ENCODE data around the gene MAJIN. TPM values are rescaled to one million over a fixed set of nuclear protein-coding genes. Genes with fewer than 3 reads are reported as not detected.

MAJIN gene
- total RNA-seq, 1 experiment from 2014 or later = not detected

DNA sequence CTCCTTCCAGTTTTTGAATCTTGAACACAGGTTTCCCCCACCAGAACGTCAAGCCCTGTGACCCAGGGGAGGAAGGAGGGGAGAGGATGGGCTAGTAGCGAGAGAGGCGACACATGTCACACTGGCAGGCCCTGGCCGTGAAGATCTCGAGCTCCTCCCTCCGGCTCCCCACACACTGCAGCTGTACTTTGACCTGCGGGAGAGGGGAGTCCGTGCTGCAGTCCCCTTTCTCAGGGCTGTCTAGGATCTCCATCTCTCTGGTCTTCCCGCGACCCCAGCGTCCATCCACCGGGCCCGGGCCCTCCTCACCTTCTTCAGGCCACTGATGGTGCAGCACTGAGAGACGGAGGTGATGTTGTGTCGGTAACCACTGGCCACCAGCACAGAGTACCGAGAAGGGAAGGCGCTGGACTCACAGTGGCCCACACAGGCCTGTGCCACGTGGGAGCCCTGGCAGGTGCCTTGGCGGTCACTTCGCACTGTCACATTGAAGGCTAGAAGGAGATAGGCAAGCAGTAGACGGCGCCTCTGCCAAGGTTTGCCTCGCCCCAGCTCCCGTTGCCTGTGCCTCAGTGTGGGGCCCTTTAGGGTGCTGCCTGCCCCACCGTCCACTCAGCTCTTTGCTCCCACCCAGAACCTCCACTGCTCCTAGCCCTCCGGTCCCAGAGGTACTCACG, 37.1 kb downstream of the MAJIN start:
- Histone ChIP-seq H3K36me3 (ENCODE audit: insufficient read depth, low read length, poor library complexity, severe bottlenecking) (no peaks in the 10 kb centered on the region), H3K4me3 (ENCODE audit: low read depth, low read length, poor library complexity, severe bottlenecking) (no peak overlapping the region), H3K9me3 (ENCODE audit: low read depth, low read length, poor library complexity, severe bottlenecking) (no peaks in the 10 kb centered on the region), H3K27me3 (replicated peaks; ENCODE audit: insufficient read depth, low read depth, low read length, poor library complexity) (no peaks in the 10 kb centered on the region), H3K27ac (ENCODE audit: low read depth, low read length, poor library complexity, severe bottlenecking) (no peak overlapping the region), H3K4me1 (ENCODE audit: insufficient read depth, low read length, poor library complexity, severe bottlenecking) (peaks cover 9% of the 10 kb centered on the region)
- TF ChIP-seq EZH2 (IDR thresholded peaks at IDR 0.05; ENCODE audit: borderline replicate concordance, low read depth, low read length, poor library complexity, severe bottlenecking) = no peak
- TF ChIP-seq, protein P1, sequence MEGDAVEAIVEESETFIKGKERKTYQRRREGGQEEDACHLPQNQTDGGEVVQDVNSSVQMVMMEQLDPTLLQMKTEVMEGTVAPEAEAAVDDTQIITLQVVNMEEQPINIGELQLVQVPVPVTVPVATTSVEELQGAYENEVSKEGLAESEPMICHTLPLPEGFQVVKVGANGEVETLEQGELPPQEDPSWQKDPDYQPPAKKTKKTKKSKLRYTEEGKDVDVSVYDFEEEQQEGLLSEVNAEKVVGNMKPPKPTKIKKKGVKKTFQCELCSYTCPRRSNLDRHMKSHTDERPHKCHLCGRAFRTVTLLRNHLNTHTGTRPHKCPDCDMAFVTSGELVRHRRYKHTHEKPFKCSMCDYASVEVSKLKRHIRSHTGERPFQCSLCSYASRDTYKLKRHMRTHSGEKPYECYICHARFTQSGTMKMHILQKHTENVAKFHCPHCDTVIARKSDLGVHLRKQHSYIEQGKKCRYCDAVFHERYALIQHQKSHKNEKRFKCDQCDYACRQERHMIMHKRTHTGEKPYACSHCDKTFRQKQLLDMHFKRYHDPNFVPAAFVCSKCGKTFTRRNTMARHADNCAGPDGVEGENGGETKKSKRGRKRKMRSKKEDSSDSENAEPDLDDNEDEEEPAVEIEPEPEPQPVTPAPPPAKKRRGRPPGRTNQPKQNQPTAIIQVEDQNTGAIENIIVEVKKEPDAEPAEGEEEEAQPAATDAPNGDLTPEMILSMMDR (conservative IDR thresholded peaks at IDR 0.05; ENCODE audit: low read depth, low read length) = no peak
- intact Hi-C loops (cut with micrococcal nuclease; ENCODE audit: unreplicated experiment) = no loop called here
- DNase-seq (ENCODE audit: low spot score) = no peak
- ChIA-PET CTCF (interaction anchor here (1.1 kb wide), 1 partner anchor 111 kb away, joined by 3 read pairs; no protein-coding TSS in a partner anchor), POLR2A (ENCODE audit: low non-redundant PET) (interaction anchor here (0.6 kb wide), 1 partner anchor 10 kb away, joined by 3 read pairs; the partner anchor contains the start of gene PPP2R5B)
- BruUV-seq (replicated peaks) = no TSS peak

DNA sequence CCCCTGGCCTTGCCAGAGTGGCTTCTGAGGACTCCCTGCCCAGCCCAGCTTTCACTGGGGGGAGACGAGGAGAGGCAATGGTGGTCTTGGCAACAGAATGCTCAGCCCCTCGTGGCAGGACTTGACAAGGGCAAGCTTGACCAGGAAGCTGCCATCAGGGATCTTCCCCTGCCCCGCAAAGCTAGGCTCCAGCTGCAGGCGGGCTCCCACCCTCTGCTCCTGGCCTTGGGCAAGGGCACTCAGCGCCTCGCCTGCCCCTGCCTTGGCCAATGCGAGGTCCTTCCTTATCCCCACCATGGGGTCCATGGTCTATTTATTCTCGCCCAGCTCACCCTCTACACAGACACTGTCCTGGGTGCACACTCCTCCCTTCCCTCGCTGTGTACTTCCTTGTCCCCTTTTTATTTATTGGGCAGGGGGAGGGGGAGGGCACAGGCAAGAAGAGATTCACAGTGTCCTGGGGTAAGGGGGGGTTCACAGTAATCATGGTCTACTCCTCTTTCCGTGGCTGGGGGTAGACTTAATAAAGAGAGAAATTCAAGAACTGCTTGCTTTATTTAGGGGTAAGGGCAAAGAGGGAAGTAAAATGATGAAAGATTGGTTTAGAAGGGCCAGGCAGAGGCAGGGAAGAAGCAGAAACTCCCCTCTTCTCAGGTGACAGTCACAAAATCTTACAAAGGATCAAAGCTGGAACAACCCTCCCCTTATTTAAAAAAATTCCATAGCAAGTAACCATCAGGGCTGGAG, 37.8 kb downstream of the MAJIN start:
- no TSS peak for BruUV-seq (replicated peaks)
- intact Hi-C loops (cut with micrococcal nuclease; ENCODE audit: unreplicated experiment) = no loop called here
- H3K27me3 ChIP-seq (replicated peaks; ENCODE audit: insufficient read depth, low read depth, low read length, poor library complexity) = no peaks in the 10 kb centered on the region
- H3K9me3 ChIP-seq (ENCODE audit: low read depth, low read length, poor library complexity, severe bottlenecking) = no peaks in the 10 kb centered on the region
- no peak overlapping the region for H3K4me3 ChIP-seq (ENCODE audit: low read depth, low read length, poor library complexity, severe bottlenecking)
- H3K27ac ChIP-seq (ENCODE audit: low read depth, low read length, poor library complexity, severe bottlenecking) = no peak overlapping the region
- H3K36me3 ChIP-seq (ENCODE audit: insufficient read depth, low read length, poor library complexity, severe bottlenecking) = no peaks in the 10 kb centered on the region
- H3K4me1 ChIP-seq (ENCODE audit: insufficient read depth, low read length, poor library complexity, severe bottlenecking) = peaks cover 9% of the 10 kb centered on the region
- CTCF ChIA-PET = interaction anchor here (0.6 to 1.1 kb wide), 2 partner anchors 18 to 111 kb away, joined by 3 read pairs; no protein-coding TSS in a partner anchor
- POLR2A ChIA-PET (ENCODE audit: low non-redundant PET) = no interaction called here
- DNase-seq (ENCODE audit: low spot score) = no peak
- TF ChIP-seq, protein P1 (conservative IDR thresholded peaks at IDR 0.05; ENCODE audit: low read depth, low read length) = no peak
- no peak for TF ChIP-seq EZH2 (IDR thresholded peaks at IDR 0.05; ENCODE audit: borderline replicate concordance, low read depth, low read length, poor library complexity, severe bottlenecking)

DNA sequence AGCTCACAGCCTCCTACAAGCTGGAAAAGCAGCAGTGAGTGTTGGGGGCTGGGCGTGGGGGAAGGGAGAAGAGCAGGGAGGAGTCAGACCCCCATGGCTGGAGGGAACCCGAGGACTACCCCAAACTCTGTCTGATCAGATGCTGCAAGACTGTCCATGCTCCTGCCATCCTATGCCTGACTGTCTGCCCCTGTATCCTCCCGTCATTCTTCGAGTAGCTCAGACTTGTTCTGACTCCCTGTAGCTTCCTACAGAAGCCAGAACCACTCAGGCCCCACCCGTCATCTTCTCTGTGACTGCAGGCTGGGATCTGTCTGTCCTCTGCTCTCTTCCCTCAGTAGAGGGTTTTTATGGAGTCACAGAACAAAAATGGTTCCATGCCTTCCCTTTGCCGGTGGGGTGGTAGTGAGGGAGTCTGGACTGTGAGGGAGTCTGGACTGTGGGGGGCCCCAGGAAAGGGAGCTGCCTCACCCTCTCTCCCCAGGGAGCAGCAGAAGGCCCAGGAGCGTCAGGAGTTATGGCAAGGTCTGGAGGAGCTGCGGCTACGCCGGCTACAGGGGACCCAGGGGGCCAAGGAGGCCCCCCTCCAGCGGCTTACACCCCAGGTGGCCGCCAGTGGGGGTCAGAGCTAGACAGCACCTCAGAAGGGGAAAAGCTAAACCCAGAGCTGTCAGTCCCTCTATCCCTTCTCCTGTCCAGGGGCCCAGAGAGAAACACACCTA, 38.5 kb downstream of the MAJIN start:
- Histone ChIP-seq H3K27me3 (replicated peaks; ENCODE audit: insufficient read depth, low read depth, low read length, poor library complexity) (no peaks in the 10 kb centered on the region), H3K36me3 (ENCODE audit: insufficient read depth, low read length, poor library complexity, severe bottlenecking) (no peaks in the 10 kb centered on the region), H3K9me3 (ENCODE audit: low read depth, low read length, poor library complexity, severe bottlenecking) (no peaks in the 10 kb centered on the region), H3K4me3 (ENCODE audit: low read depth, low read length, poor library complexity, severe bottlenecking) (no peak overlapping the region), H3K27ac (ENCODE audit: low read depth, low read length, poor library complexity, severe bottlenecking) (no peak overlapping the region), H3K4me1 (ENCODE audit: insufficient read depth, low read length, poor library complexity, severe bottlenecking) (peaks cover 9% of the 10 kb centered on the region)
- BruUV-seq (replicated peaks) = no TSS peak
- intact Hi-C loops (cut with micrococcal nuclease; ENCODE audit: unreplicated experiment) = no loop called here
- TF ChIP-seq, protein P1 (conservative IDR thresholded peaks at IDR 0.05; ENCODE audit: low read depth, low read length) = no peak
- no peak for TF ChIP-seq EZH2 (IDR thresholded peaks at IDR 0.05; ENCODE audit: borderline replicate concordance, low read depth, low read length, poor library complexity, severe bottlenecking)
- CTCF ChIA-PET = interaction anchor here (0.5 to 1.1 kb wide), 3 partner anchors 18 to 245 kb away, joined by 3 to 4 read pairs (median 3); no protein-coding TSS in a partner anchor
- POLR2A ChIA-PET (ENCODE audit: low non-redundant PET) = interaction anchor here (0.6 kb wide), 1 partner anchor 40 kb away, joined by 10 read pairs; no protein-coding TSS in a partner anchor
- DNase-seq (ENCODE audit: low spot score) = no peak
